Sigmoid colon (tissue), 4 donors: ENCODE measurements around the gene LRP6.

Source experiments
- POLR2A ChIP-seq, 2 donors: fragments of 450-650 bp; IDR thresholded peaks; one replicate each; pipeline ENCODE4 v1.6.1; 2016; ENCODE audit warnings: antibody characterized with exemption in 2 of 2, mild to moderate bottlenecking in 2 of 2, moderate library complexity in 2 of 2
- POLR2AphosphoS5 ChIP-seq, 4 donors: sonication (generic); formaldehyde crosslinking; IDR thresholded peaks; one replicate each; pipeline ENCODE4 v1.6.1; 2017; ENCODE audit warnings: antibody characterized with exemption in 4 of 4
- TF ChIP-seq, protein P1 (sequence below), 4 experiments: fragments of 450-650 bp in 3 of 4; fragments of 200-600 bp in 1 of 4; IDR thresholded peaks; one replicate each; pipeline ENCODE4 v1.5.1; 2016 to 2019; ENCODE audit warnings: antibody characterized with exemption in 4 of 4, mild to moderate bottlenecking in 3 of 4, moderate library complexity in 2 of 4

- TF ChIP-seq, protein P1, sequence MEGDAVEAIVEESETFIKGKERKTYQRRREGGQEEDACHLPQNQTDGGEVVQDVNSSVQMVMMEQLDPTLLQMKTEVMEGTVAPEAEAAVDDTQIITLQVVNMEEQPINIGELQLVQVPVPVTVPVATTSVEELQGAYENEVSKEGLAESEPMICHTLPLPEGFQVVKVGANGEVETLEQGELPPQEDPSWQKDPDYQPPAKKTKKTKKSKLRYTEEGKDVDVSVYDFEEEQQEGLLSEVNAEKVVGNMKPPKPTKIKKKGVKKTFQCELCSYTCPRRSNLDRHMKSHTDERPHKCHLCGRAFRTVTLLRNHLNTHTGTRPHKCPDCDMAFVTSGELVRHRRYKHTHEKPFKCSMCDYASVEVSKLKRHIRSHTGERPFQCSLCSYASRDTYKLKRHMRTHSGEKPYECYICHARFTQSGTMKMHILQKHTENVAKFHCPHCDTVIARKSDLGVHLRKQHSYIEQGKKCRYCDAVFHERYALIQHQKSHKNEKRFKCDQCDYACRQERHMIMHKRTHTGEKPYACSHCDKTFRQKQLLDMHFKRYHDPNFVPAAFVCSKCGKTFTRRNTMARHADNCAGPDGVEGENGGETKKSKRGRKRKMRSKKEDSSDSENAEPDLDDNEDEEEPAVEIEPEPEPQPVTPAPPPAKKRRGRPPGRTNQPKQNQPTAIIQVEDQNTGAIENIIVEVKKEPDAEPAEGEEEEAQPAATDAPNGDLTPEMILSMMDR (IDR thresholded peaks at IDR 0.05), result no peak
- no peak for TF ChIP-seq POLR2AphosphoS5 (IDR thresholded peaks at IDR 0.05)
- TF ChIP-seq POLR2A (IDR thresholded peaks at IDR 0.05), result no peak
These were observed 55.9 kb downstream of the LRP6 start for GRCh38 chr12:12210983-12211382.
